Medulla oblongata (tissue), 1 donor: ENCODE measurements around the gene PITX3.

Source experiments
- DNase-seq: peaks from one replicate; pipeline ENCODE4 v3.0.0-alpha.2; 2015; ENCODE audit errors: extremely low spot score

The PITX3 gene

GRCh38 chr10:102241444-102242117 lies at the start of gene PITX3:
PITX3 (minus strand) TSS chr10:102241512; CDS start chr10:102232080, 9,432 bp downstream.
- peak; percentile 75 for DNase-seq

GRCh38 chr10:102289840-102290239 lies 48.5 kb upstream of the PITX3 start:
- DNase-seq = no peak

- DNase-seq = no peak
Measured at GRCh38 chr10:102289356-102289755, 48.0 kb upstream of the PITX3 start.

- no peak for DNase-seq
Measured at GRCh38 chr10:102287991-102288390, 46.7 kb upstream of the PITX3 start.

GRCh38 chr10:102287538-102287937 lies 46.2 kb upstream of the PITX3 start:
- DNase-seq = no peak

- no peak for DNase-seq
Measured at GRCh38 chr10:102286216-102286615, 44.9 kb upstream of the PITX3 start.

GRCh38 chr10:102285133-102285532 lies 43.8 kb upstream of the PITX3 start:
- DNase-seq = no peak

- DNase-seq = no peak
Measured at GRCh38 chr10:102284531-102284930, 43.2 kb upstream of the PITX3 start.

- DNase-seq = no peak
Measured at GRCh38 chr10:102283890-102284289, 42.6 kb upstream of the PITX3 start.

GRCh38 chr10:102283488-102283887 lies 42.2 kb upstream of the PITX3 start:
- DNase-seq = no peak

GRCh38 chr10:102281102-102281487 lies 39.8 kb upstream of the PITX3 start:
- DNase-seq = no peak

GRCh38 chr10:102280397-102281101 lies 39.2 kb upstream of the PITX3 start:
- peak; percentile 15 for DNase-seq

- no peak for DNase-seq
Measured at GRCh38 chr10:102279104-102279503, 37.8 kb upstream of the PITX3 start.

- DNase-seq = no peak
Measured at GRCh38 chr10:102275343-102275742, 34.0 kb upstream of the PITX3 start.

- no peak for DNase-seq
Measured at GRCh38 chr10:102274062-102274461, 32.8 kb upstream of the PITX3 start.

- no peak for DNase-seq
Measured at GRCh38 chr10:102269017-102269416, 27.7 kb upstream of the PITX3 start.

- DNase-seq = peak; percentile 15
Measured at GRCh38 chr10:102268375-102268888, 27.1 kb upstream of the PITX3 start.

- no peak for DNase-seq
Measured at GRCh38 chr10:102267748-102268147, 26.4 kb upstream of the PITX3 start.

GRCh38 chr10:102266670-102267069 lies 25.4 kb upstream of the PITX3 start:
- DNase-seq = no peak

- DNase-seq = no peak
Measured at GRCh38 chr10:102264371-102264770, 23.1 kb upstream of the PITX3 start.

- DNase-seq = no peak
Measured at GRCh38 chr10:102262744-102263370, 21.5 kb upstream of the PITX3 start.

GRCh38 chr10:102261842-102262241 lies 20.5 kb upstream of the PITX3 start:
- no peak for DNase-seq

GRCh38 chr10:102261196-102261595 lies 19.9 kb upstream of the PITX3 start:
- no peak for DNase-seq
